Mucosa of stomach (tissue), 1 donor: ENCODE measurements around the gene MED12.

Experiments
- H3K27me3 ChIP-seq: one replicate; pipeline ENCODE4 v1.7.0; 2013; ENCODE audit warnings: mild to moderate bottlenecking, low read length; ENCODE audit not compliant: control insufficient read depth, insufficient read depth
- H3K36me3 ChIP-seq: one replicate; pipeline ENCODE4 v1.7.0; 2013; ENCODE audit warnings: low read length; ENCODE audit not compliant: control insufficient read depth, insufficient read depth
- H3K4me1 ChIP-seq: one replicate; pipeline ENCODE4 v1.7.0; 2013; ENCODE audit warnings: mild to moderate bottlenecking, low read length; ENCODE audit not compliant: control insufficient read depth, insufficient read depth
- H3K4me3 ChIP-seq: one replicate; pipeline ENCODE4 v1.7.0; 2013; ENCODE audit warnings: low read length
- H3K9ac ChIP-seq: one replicate; pipeline ENCODE4 v1.7.0; 2013; ENCODE audit warnings: mild to moderate bottlenecking, low read length, moderate library complexity
- H3K9me3 ChIP-seq: one replicate; pipeline ENCODE4 v1.7.0; 2013; ENCODE audit warnings: mild to moderate bottlenecking, low read length, moderate library complexity; ENCODE audit not compliant: control insufficient read depth
- donor health status: Pancreatic carcinoma.

Gene MED12

GRCh38 chrX:71184092-71184491 is 65.7 kb downstream of the MED12 start:
- Histone ChIP-seq H3K9me3 (no peaks in the 10 kb centered on the region), H3K27me3 (no peaks in the 10 kb centered on the region), H3K4me1 (peaks cover 6% of the 10 kb centered on the region), H3K36me3 (no peaks in the 10 kb centered on the region), H3K4me3 (no peak overlapping the region), H3K9ac (no peak overlapping the region)

- no peaks in the 10 kb centered on the region for H3K27me3 ChIP-seq
- H3K9ac ChIP-seq = no peak overlapping the region
- peaks cover 6% of the 10 kb centered on the region for H3K4me1 ChIP-seq
- no peaks in the 10 kb centered on the region for H3K9me3 ChIP-seq
- no peaks in the 10 kb centered on the region for H3K36me3 ChIP-seq
- H3K4me3 ChIP-seq = no peak overlapping the region
Observed at GRCh38 chrX:71184803-71185495, 66.6 kb downstream of the MED12 start.

GRCh38 chrX:71191248-71191647 is 72.9 kb downstream of the MED12 start:
- no peaks in the 10 kb centered on the region for H3K36me3 ChIP-seq
- H3K4me3 ChIP-seq = no peak overlapping the region
- H3K9ac ChIP-seq = no peak overlapping the region
- H3K9me3 ChIP-seq = no peaks in the 10 kb centered on the region
- H3K4me1 ChIP-seq = no peaks in the 10 kb centered on the region
- no peaks in the 10 kb centered on the region for H3K27me3 ChIP-seq
